Skeletal muscle cell (primary cell): ENCODE data around the gene UPF3B.
"Not testable (repeated sequence)": the region's sequence is repeated elsewhere in the genome, so short reads cannot be mapped to it uniquely, and the experiment has no call there.

Experiments used
- DNase-seq: peaks from one replicate; pipeline ENCODE4 v3.0.0-alpha.2; 2010; ENCODE audit warnings: low read depth
- H3K4me3 ChIP-seq: 2 replicates; pipeline ENCODE4 v1.5.1; 2011; ENCODE audit warnings: low read depth, mild to moderate bottlenecking, control low read depth, low read length, moderate library complexity

UPF3B gene, protein sequence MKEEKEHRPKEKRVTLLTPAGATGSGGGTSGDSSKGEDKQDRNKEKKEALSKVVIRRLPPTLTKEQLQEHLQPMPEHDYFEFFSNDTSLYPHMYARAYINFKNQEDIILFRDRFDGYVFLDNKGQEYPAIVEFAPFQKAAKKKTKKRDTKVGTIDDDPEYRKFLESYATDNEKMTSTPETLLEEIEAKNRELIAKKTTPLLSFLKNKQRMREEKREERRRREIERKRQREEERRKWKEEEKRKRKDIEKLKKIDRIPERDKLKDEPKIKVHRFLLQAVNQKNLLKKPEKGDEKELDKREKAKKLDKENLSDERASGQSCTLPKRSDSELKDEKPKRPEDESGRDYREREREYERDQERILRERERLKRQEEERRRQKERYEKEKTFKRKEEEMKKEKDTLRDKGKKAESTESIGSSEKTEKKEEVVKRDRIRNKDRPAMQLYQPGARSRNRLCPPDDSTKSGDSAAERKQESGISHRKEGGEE

DNA sequence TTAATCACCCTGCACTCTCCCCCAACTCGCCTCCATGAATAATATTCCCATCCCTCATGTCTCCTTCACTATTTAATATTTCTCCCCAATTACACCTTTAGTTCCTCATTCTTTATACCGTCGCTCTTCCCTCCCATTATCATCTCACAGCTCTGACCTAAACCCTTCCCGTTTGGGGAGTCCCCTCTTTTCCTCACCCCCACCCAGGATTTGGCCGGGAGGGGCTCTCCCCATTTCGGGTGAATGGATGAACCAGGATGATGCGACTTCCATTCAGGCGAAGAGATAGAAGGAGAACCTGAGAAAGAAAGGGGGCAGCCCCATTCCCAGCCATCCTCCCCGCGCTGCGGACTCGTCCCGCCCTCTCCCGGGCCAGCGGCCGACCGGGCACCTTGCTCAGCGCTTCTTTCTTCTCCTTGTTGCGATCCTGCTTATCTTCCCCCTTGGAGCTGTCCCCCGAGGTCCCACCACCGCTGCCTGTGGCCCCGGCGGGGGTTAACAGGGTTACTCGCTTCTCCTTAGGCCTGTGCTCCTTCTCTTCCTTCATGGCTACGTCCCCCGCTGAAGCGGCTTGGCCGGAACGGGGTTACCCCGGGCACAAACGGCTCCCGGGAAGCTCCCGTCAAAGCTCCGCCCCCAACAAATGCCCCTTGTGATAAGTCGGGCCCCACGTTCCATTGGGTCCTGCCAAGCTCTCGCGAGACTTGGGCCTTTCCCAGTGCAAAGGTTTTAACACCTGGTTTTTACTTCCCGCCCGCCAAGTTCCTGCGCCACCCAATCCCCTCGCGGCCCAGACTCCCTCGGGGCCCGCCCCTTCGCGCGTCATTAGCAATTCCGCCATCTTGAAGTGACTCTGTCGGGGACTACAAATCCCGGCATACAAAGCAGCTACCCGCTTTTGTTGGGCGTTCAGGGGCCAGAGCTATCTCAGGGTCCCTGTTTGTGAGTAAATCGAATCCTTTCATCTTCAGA lies at the start of gene UPF3B:
TSS of gene UPF3B (minus strand) at position 582 of the 972 bp plus-strand sequence. CDS start at position 547, 35 bp downstream.
- DNase-seq: peak; percentile 93
- H3K4me3 ChIP-seq: peak within 1 kb of the TSS; percentile 75

DNA sequence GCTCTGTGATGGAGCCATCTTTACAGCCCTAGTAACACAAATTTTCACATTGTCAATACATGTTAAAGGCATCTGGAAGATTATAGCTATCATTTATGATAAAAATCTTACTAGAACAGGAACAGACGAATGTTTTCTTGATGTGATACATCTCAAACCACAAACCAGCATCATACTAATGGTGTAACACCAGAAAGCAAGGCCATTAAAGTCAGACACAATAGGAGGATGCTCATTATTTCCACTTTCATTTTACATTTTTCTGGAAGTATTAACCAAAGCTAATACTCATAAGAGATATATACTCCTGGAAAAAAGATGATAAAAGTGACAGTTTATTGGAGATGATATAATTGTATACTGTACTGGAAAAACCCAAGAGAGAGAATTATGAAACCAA lies 48.2 kb upstream of the UPF3B start:
- no peak overlapping the region for H3K4me3 ChIP-seq
- DNase-seq: no peak

DNA sequence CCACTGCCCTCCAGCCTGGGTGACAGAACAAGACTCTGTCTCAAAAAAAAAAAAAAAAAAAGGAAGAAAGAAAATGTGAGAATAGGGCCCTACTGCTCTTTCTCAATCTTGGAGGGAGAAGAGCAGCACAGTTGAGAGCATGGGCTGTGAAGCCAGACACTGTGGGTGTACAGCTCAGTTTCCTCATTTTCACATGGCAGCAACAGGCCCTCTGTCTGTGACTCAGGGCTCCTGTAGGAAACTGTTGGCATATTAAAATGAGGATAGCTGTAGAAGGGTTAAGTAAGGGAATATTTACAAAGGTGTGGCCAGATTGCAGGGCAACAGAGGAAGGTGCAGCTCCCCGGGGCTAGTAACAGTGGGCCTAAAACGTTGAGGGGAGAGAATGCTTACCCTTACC lies 46.4 kb upstream of the UPF3B start:
- no peak for DNase-seq
- no peak overlapping the region for H3K4me3 ChIP-seq

DNA sequence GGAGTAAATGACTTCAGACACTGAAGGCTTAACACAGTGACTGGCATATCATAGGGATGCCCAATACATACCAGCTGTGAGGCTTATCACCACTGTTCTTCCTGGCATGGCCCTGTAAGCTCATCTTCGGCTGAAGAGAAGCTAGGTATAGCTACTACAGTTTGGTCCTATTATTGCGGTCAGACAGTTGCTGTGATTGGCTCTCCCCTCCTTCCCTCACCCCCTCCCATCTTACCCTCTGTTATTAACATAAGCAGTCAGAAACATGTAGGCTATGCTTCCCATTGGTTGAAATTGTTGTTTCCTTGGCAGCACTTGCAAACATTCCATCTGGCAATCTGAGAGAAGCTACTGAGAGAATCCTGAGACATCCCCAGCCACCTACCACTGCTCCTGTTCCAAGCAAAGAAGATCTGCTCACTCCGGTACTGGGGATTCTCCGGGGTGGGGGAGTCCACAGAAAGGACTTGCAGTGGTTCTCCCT lies 43.1 kb upstream of the UPF3B start, which contains the start of gene AKAP14:
TSS of gene AKAP14 (plus strand) at position 51 of the 484 bp plus-strand sequence. CDS start 7,331 bp downstream, outside the sequence.
- H3K4me3 ChIP-seq: no peak within 1 kb of the TSS
- no peak for DNase-seq

DNA sequence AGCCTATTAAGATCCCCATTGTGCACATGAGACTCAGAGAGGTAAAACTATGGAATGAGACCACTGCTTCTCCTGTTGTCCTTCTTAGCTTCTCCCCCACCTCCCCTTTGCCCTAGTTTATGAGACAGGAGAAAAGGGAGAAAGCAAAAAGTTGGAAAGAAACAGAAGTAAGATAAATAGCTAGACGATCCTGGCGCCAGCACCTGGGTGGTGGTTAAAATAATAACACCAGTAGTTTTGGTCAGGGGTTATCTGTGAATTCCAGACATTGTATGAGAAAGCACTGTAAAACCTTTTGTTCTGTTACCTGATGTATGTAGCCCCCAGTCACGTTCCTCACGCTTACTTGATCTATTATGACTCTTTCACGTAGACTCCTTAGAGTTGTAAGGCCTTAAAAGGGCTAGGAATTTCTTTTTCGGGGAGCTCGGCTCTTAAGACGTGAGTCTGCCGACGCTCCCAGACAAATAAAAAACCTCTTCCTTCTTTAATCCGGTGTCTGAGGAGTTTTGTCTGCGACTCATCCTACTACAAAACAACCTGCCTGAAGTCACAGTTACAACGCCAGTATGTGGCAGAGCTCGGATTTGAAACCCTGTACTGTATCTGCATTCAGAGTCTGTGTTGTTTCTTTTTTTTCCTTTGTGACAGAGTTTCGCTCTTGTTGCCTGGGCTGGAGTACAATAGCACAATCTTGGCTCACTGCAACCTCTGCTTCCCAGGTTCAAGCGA lies 39.4 kb upstream of the UPF3B start:
- not testable (repeated sequence) for DNase-seq, H3K4me3 ChIP-seq

DNA sequence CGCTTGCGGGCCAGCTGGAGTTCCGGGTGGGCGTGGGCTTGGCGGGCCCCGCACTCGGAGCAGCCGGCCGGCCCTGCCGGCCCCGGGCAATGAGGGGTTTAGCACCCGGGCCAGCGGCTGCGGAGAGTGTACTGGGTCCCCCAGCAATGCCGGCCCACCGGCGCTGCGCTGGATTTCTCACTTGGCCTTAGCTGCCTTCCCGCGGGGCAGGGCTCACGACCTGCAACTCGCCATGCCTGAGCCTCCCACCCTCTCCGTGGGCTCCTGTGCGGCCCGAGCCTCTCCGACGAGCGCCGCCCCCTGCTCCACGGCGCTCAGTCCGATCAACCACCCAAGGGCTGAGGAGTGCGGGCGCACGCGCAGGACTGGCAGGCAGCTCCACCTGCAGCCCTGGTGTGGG lies 37.9 kb upstream of the UPF3B start:
- not testable (repeated sequence) for H3K4me3 ChIP-seq, DNase-seq

DNA sequence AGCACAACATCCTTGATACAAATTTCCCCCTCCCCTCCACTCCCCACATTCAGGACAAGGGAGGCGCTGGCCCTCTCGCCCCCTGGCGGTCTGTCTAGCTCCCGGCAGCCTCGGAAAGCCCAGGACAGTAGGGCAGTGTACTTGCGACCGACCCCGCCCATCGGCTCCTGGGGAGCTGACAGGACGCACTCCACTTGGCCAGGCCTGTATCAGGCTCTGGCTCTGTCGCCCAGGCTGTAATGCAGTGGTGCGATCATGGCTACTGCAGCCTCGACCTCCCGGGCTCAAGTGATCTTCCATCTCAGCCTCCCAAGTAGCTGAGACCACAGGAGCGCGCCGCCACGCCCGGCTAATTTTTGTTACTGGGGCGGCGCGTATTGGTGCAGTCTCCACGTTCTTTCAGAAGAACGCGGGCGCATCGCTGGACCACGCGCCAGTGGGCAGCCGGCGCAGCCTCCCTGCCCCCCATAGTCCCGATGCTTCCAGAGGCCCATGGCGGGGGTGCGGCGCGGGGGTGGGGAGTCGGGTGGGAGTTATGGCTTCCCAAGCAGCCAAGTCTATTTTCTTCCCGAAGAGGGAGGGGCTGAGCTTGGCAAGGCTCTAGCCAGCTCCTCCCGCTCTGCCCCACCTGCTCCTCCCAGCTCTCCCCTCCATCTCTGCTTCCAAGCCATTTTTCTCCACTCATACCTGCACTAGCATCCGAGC lies 35.1 kb upstream of the UPF3B start:
- peak overlapping the region; percentile 32 for H3K4me3 ChIP-seq
- no peak for DNase-seq

DNA sequence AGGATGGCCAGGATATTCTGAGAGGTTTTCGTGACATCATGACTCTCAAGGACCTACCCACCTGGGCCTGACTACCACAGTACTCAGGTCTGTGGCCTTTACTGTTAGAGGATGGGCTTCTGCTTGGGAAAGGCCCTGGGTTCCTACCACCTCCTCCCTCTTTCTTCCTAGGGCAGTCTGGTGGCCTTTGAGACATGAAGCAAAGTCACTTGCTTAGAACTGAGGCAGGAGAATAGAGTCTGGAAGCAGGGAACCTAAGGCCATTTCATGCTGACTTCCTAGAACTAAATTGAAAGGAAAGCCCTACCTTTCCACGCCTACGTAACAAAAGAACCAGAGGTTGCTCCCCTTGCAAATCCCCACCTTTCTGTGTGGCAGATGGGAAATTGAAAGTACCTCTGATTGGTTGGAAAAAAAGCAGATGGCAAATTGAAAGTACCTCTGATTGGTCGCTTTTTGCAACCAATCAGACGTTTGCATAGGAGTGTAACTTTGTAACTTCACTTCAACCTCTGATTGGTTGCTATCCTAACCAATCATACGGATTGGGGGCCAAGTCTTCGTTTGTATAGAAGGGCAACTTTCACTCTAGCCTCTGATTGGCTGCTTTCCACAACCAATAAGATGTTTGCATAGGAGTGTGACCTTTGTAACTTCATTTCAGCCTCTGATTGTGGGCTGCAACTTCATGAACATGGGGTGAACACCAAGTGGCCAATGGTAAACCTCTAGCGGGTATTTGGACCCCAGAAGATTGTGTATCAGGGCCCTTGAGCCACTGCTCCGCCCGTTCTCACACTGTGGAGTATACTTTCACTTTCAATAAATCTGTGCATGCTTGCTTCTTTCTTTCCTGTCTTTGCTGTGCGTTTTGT lies 33.0 kb upstream of the UPF3B start:
- no peak for DNase-seq
- no peak overlapping the region for H3K4me3 ChIP-seq

DNA sequence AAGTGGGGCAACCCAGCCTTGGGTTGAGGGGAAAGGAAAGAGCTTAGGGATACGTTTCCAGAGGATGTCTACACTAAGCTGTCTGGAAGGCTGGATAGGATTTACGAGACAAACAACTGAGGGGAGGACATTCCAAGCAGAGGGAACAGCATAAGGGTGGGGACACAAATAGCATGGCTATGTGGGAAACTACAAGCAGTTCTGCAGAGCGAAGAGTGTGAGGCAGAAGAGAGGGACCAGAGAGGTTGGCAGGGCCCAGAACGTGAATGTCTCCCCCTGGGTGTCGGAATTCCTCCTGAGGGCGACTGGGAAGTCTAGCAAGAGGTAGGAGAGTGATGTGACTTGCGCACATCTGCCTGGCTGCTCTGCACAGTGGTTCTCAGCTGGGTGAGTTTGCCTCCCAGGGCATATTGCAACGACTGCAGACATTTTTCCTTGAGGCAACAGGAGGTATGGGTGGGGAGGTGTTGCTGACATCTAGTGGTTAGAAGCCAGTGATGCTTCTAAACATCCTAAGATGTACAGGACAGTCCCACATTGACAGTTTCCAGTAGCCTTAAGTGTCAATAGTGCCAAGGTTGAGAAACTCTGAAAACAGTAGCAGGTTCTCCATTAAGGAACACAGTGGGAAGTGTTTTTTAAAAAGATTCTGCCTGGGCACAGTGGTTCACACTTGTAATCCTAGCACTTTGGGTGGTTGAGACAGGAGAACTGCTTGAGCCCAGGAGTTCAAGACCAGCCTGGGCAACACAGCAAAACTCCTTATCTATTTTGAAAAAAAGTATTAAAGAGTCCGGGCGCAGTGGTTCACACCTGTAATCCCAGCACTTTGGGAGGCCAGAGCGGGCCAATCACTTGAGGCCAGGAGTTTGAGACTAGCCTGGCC lies 28.0 kb upstream of the UPF3B start:
- H3K4me3 ChIP-seq: no peak overlapping the region
- peak; percentile 19 for DNase-seq

DNA sequence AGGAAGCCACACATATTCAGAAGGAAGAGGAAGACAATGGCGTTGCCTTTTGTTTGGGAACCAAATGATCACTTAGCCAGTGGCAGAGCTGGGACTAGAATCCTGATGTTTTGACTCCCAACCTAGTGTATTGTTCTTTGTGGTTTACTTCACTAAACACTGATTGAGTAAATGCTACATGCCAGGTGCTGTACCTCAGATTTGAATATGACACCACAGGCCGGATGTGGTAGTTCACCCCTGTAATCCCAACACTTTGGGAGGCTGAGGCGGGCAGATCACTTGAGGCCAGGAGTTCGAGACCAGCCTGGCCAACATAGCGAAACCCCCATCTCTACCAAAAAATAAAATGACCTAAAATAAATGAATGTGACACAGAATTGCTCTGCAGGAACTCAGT lies 27.3 kb upstream of the UPF3B start:
- DNase-seq: no peak
- H3K4me3 ChIP-seq: no peak overlapping the region

DNA sequence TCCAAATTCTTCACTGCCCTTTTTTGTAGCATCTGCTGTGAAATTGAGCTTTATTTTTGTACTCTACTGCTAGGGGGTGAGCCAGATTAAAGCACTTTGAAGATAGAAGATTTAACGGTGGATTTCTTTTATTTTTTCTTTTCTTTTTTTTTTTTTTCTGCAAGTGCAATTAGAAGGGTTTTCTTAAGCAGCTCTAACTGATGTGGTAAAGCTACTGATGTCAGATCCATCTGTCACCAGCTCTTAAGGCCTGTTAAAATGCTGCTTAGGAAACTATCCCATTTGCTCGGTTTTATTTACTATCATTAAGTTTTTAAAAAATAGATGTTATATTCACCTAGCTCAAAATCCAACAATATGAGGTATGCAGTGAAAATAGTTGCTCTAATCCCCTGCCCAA lies 26.0 kb upstream of the UPF3B start:
- H3K4me3 ChIP-seq: no peak overlapping the region
- DNase-seq: no peak

DNA sequence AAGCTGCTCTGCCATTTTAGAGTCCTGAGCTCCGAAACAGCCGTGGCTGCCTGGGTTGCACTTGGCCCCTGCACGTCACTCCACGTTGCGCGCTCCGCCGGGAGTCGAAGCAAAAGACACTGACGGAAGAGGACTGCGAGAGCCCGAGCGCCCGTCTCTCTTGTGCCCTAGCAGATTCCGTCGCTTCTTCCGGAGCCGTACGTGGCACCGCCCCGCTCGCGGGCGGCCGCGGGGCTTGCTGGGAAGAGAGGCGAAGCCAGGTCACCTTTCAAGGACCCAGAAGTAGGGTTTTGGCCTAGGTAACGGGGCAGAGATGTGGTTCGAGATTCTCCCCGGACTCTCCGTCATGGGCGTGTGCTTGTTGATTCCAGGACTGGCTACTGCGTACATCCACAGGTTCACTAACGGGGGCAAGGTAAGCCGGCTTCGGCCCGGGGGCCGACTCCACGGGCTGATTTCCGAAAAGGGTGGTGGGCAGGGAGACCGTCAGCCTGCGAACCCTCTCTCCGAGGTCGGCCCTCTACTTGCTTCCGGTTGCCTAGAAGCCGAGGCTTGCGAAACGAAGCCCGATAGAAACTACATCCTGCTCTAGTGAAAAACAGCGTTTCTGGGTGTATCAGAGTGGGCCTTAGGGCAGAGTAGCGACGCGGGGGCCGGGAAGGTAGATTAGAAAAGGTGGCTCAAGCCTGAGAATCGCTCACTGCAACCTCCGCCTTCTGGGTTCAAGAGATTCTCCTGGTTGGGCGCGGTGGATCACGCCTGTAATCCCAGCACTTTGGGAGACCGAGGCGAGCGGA lies 19.0 kb upstream of the UPF3B start, which contains the start of the genes NDUFA1 and RNF113A:
TSS of gene NDUFA1 (plus strand) at position 234 of the 797 bp plus-strand sequence. CDS start at position 314, 80 bp downstream.
TSS of gene RNF113A (minus strand) at position 135 of the 797 bp plus-strand sequence. CDS start at position 15, 120 bp downstream.
- peak within 1 kb of the TSS; percentile 69 for H3K4me3 ChIP-seq
- DNase-seq: peak; percentile 53

DNA sequence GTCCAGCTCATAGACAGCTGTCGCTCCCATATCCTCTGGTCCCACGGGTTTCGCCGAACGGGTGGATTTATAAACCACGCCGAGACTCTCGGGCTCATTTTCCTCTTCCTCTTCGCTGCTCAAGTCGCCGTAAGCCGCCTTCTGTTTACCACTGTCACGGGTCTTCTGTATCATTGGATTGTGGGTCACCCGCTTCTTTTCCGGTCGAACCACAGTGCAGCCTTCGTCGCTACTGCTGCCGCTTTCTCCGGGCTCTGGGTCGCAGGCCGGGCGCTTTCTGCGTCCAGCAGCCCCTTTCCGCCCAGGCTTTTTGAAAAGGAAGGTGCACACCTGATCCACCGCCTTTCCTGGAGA lies 18.5 kb upstream of the UPF3B start:
- H3K4me3 ChIP-seq: peak overlapping the region; percentile 69
- DNase-seq: no peak

DNA sequence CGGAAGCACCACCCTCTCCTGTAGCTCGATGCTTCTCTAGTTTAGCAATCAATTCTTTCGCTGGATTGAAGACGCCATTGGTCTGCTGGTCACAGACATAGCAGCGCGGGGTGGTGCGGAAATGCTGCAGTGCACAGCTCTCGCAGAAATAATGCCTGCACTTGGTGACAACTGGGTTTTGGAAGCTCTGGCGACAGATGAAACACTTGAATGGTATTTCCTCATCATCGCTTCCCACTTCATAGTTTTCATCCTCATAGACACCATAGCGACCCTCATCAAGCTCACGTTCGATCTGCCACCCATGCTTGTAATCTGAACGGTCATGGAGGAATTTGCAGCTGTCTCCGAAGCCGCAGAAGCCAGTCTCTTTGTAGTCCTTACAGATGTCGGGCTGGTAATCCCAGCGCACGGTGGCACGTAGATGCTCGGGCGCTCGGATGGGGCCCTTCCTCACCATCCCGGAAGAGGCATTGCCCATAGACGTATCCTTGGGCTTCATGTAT lies 17.9 kb upstream of the UPF3B start:
- DNase-seq: no peak
- peak overlapping the region; percentile 69 for H3K4me3 ChIP-seq

DNA sequence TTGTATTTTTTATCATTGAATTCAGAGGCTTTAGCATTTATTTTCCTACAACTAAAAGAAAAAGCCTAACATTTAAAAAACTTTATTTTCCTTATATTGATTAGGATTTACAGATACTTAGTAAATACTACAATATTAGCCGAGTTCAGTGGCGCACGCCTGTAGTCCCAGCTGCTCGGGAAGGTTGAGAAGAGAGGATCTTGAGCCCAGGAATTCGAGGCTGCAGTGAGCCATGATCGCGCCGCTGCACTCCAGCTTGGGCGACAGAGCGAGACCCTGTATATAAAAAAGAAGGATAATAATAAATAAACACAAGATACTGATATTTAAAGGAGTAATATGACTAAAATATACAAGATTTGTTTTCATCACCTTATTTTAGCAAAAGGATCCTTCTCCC lies 681 bp upstream of the UPF3B start:
- peak overlapping the region; percentile 75 for H3K4me3 ChIP-seq
- no peak for DNase-seq

DNA sequence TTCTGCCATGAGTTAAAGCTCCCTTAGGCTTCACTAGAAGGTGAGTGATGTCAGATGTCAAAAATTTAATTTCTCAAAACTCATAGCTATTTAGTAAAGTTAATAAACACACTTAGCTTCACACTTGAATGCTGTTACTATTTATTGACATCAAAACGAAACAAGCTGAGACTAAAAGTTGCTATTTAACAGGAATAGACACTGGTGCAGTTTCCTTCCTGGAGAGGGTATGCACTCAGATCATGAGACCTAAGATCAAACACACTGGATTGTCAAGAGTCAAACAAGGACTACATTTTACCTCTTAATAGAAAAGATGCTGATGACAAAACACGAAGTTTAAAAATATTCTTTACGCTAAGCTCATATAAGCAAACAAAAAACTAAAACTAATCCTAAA lies 18.9 kb downstream of the UPF3B start:
- no peak overlapping the region for H3K4me3 ChIP-seq
- no peak for DNase-seq
